Right atrium auricular region (tissue), 2 donors: Measurements from ENCODE around the gene PPEF1. TPM values are rescaled to one million over a fixed set of nuclear protein-coding genes. Genes with fewer than 3 reads are reported as not detected.

Experiments used
- DNase-seq: peaks from one replicate; pipeline ENCODE4 v3.0.0-alpha.2; 2019; ENCODE audit warnings: low spot score
- H3K27ac ChIP-seq, 2 donors: fragments of 200-600 bp; sonication (generic); 1 replicate in 1 of 2; 2 replicates in 1 of 2; pipeline ENCODE4 v1.5.1; 2016 to 2019
- H3K27me3 ChIP-seq, 2 donors: fragments of 200-600 bp; sonication (generic); one replicate each; pipeline versions ENCODE4 v1.5.1 to v1.6.0; 2017 to 2019
- H3K36me3 ChIP-seq: fragments of 200-600 bp; sonication (generic); one replicate; pipeline ENCODE4 v1.5.1; 2016
- H3K4me1 ChIP-seq, 2 donors: fragments of 200-600 bp; sonication (generic); one replicate each; pipeline versions ENCODE4 v1.5.1 to v1.6.0; 2017 to 2019
- H3K4me3 ChIP-seq, 2 donors: fragments of 200-600 bp; sonication (generic); 1 replicate in 1 of 2; 2 replicates in 1 of 2; pipeline ENCODE4 v1.5.1; 2017 to 2019; ENCODE audit warnings: mild to moderate bottlenecking in 1 of 2, moderate library complexity in 1 of 2
- H3K9me3 ChIP-seq, 2 donors: fragments of 200-600 bp; sonication (generic); one replicate each; pipeline ENCODE4 v1.5.1; 2019
- CTCF ChIP-seq, 2 donors: fragments of 200-600 bp; sonication (generic); IDR thresholded peaks; one replicate each; pipeline ENCODE4 v1.5.1; 2019; ENCODE audit warnings: antibody characterized with exemption in 2 of 2
- total RNA-seq, 2 donors: library from RNA; depleted of rRNA; stranded (reverse); fragments of >200 nt; gene quantifications; one replicate each; pipeline ENCODE4 v1.1.0, GENCODE V29; 2016

Gene PPEF1
- total RNA-seq, result 1 to 10 TPM in 1 of 2 donors, under 1 TPM in 1; 0.78 to 1.1 TPM

- Histone ChIP-seq H3K36me3 (no peaks in the 10 kb centered on the region), H3K4me3 (no peak within 1 kb of the TSS), H3K27ac (no peak within 1 kb of the TSS), H3K9me3 (peaks cover 0 to 11% of the 10 kb centered on the region in 2 donors), H3K27me3 (no peaks in the 10 kb centered on the region), H3K4me1 (no peaks in the 10 kb centered on the region)
- TF ChIP-seq CTCF (IDR thresholded peaks at IDR 0.05), result no peak
- DNase-seq, result no peak
Measured at GRCh38 chrX:18707426-18708049, at the start of gene PPEF1. Gene PPEF1, plus strand, starts transcription at chrX:18707645. Its CDS starts 136 bp downstream, at chrX:18707781.

- Histone ChIP-seq H3K9me3 (no peaks in the 10 kb centered on the region), H3K4me1 (no peaks in the 10 kb centered on the region), H3K36me3 (no peaks in the 10 kb centered on the region), H3K27me3 (no peaks in the 10 kb centered on the region), H3K4me3 (no peak overlapping the region), H3K27ac (no peak overlapping the region)
- DNase-seq, result no peak
- TF ChIP-seq CTCF (IDR thresholded peaks at IDR 0.05), result no peak
Measured at GRCh38 chrX:18661273-18661672, 46.2 kb upstream of the PPEF1 start.

GRCh38 chrX:18664947-18665346, 42.5 kb upstream of the PPEF1 start:
- TF ChIP-seq CTCF (IDR thresholded peaks at IDR 0.05), result no peak
- no peak for DNase-seq
- Histone ChIP-seq H3K4me1 (no peaks in the 10 kb centered on the region), H3K9me3 (no peaks in the 10 kb centered on the region), H3K36me3 (no peaks in the 10 kb centered on the region), H3K27ac (no peak overlapping the region), H3K27me3 (no peaks in the 10 kb centered on the region), H3K4me3 (no peak overlapping the region)

- no peak for DNase-seq
- Histone ChIP-seq H3K9me3 (no peaks in the 10 kb centered on the region), H3K27me3 (no peaks in the 10 kb centered on the region), H3K27ac (no peak overlapping the region), H3K4me1 (no peaks in the 10 kb centered on the region), H3K4me3 (no peak overlapping the region), H3K36me3 (no peaks in the 10 kb centered on the region)
- TF ChIP-seq CTCF (IDR thresholded peaks at IDR 0.05), result no peak
Measured at GRCh38 chrX:18666614-18667013, 40.8 kb upstream of the PPEF1 start.

GRCh38 chrX:18668071-18668835, 39.2 kb upstream of the PPEF1 start:
- Histone ChIP-seq H3K27me3 (no peaks in the 10 kb centered on the region), H3K36me3 (no peaks in the 10 kb centered on the region), H3K27ac (no peak overlapping the region), H3K4me1 (no peaks in the 10 kb centered on the region), H3K4me3 (no peak overlapping the region), H3K9me3 (no peaks in the 10 kb centered on the region)
- no peak for DNase-seq
- TF ChIP-seq CTCF (IDR thresholded peaks at IDR 0.05), result no peak
